ENCODE data around the gene DSG4. TPM values are rescaled to one million over a fixed set of nuclear protein-coding genes. Genes with fewer than 3 reads are reported as not detected.

The DSG4 gene
- total RNA-seq, 1 donor: not detected

- H4K20me1 ChIP-seq (ENCODE audit: insufficient read depth, low read length): no peaks in the 10 kb centered on the region
- peak; percentile 69 for TF ChIP-seq CTCF (IDR thresholded peaks at IDR 0.05; ENCODE audit: extremely low read depth, low read depth, low read length)
- H2AFZ ChIP-seq (ENCODE audit: low read length): no peak overlapping the region
- DNase-seq (ENCODE audit: insufficient read length, low spot score, missing footprints): peak; percentile 25
- no peaks in the 10 kb centered on the region for H3K36me3 ChIP-seq (ENCODE audit: insufficient read depth, low read length)
- no peak overlapping the region for H3K27ac ChIP-seq (ENCODE audit: low read depth, low read length)
- H3K79me2 ChIP-seq (ENCODE audit: insufficient read depth, low read length): no peaks in the 10 kb centered on the region
- no peaks in the 10 kb centered on the region for H3K4me1 ChIP-seq (ENCODE audit: insufficient read depth, low read length)
- H3K9me3 ChIP-seq (ENCODE audit: low read depth, low read length): no peaks in the 10 kb centered on the region
- no peaks in the 10 kb centered on the region for H3K27me3 ChIP-seq (ENCODE audit: insufficient read depth, low read length)
- H3K4me3 ChIP-seq (ENCODE audit: insufficient read depth, low read length): no peak overlapping the region
- no peak overlapping the region for H3K4me2 ChIP-seq (ENCODE audit: insufficient read depth, low read length)
These were observed 47.9 kb downstream of the DSG4 start for GRCh38 chr18:31424383-31424988.

GRCh38 chr18:31426021-31426420 lies 49.4 kb downstream of the DSG4 start:
- Histone ChIP-seq H3K27me3 (ENCODE audit: insufficient read depth, low read length) (no peaks in the 10 kb centered on the region), H3K79me2 (ENCODE audit: insufficient read depth, low read length) (no peaks in the 10 kb centered on the region), H3K36me3 (ENCODE audit: insufficient read depth, low read length) (no peaks in the 10 kb centered on the region), H3K4me3 (ENCODE audit: insufficient read depth, low read length) (no peak overlapping the region), H3K27ac (ENCODE audit: low read depth, low read length) (no peak overlapping the region), H3K4me2 (ENCODE audit: insufficient read depth, low read length) (no peak overlapping the region), H3K9me3 (ENCODE audit: low read depth, low read length) (no peaks in the 10 kb centered on the region), H2AFZ (ENCODE audit: low read length) (no peak overlapping the region), H4K20me1 (ENCODE audit: insufficient read depth, low read length) (no peaks in the 10 kb centered on the region), H3K4me1 (ENCODE audit: insufficient read depth, low read length) (no peaks in the 10 kb centered on the region)
- TF ChIP-seq CTCF (IDR thresholded peaks at IDR 0.05; ENCODE audit: extremely low read depth, low read depth, low read length): no peak
- DNase-seq (ENCODE audit: insufficient read length, low spot score, missing footprints): no peak

GRCh38 chr18:31426871-31427406 lies 50.4 kb downstream of the DSG4 start:
- H3K79me2 ChIP-seq (ENCODE audit: insufficient read depth, low read length): no peaks in the 10 kb centered on the region
- H3K4me1 ChIP-seq (ENCODE audit: insufficient read depth, low read length): no peaks in the 10 kb centered on the region
- H3K4me3 ChIP-seq (ENCODE audit: insufficient read depth, low read length): no peak overlapping the region
- H3K4me2 ChIP-seq (ENCODE audit: insufficient read depth, low read length): no peak overlapping the region
- DNase-seq (ENCODE audit: insufficient read length, low spot score, missing footprints): no peak
- no peaks in the 10 kb centered on the region for H3K27me3 ChIP-seq (ENCODE audit: insufficient read depth, low read length)
- no peaks in the 10 kb centered on the region for H3K9me3 ChIP-seq (ENCODE audit: low read depth, low read length)
- no peaks in the 10 kb centered on the region for H3K36me3 ChIP-seq (ENCODE audit: insufficient read depth, low read length)
- H4K20me1 ChIP-seq (ENCODE audit: insufficient read depth, low read length): no peaks in the 10 kb centered on the region
- H2AFZ ChIP-seq (ENCODE audit: low read length): no peak overlapping the region
- TF ChIP-seq CTCF (IDR thresholded peaks at IDR 0.05; ENCODE audit: extremely low read depth, low read depth, low read length): no peak
- no peak overlapping the region for H3K27ac ChIP-seq (ENCODE audit: low read depth, low read length)

- Histone ChIP-seq H2AFZ (ENCODE audit: low read length) (no peak overlapping the region), H3K79me2 (ENCODE audit: insufficient read depth, low read length) (no peaks in the 10 kb centered on the region), H3K4me3 (ENCODE audit: insufficient read depth, low read length) (no peak overlapping the region), H4K20me1 (ENCODE audit: insufficient read depth, low read length) (no peaks in the 10 kb centered on the region), H3K27ac (ENCODE audit: low read depth, low read length) (no peak overlapping the region), H3K4me2 (ENCODE audit: insufficient read depth, low read length) (no peak overlapping the region), H3K36me3 (ENCODE audit: insufficient read depth, low read length) (no peaks in the 10 kb centered on the region), H3K27me3 (ENCODE audit: insufficient read depth, low read length) (no peaks in the 10 kb centered on the region), H3K4me1 (ENCODE audit: insufficient read depth, low read length) (no peaks in the 10 kb centered on the region), H3K9me3 (ENCODE audit: low read depth, low read length) (no peaks in the 10 kb centered on the region)
- no peak for DNase-seq (ENCODE audit: insufficient read length, low spot score, missing footprints)
- TF ChIP-seq CTCF (IDR thresholded peaks at IDR 0.05; ENCODE audit: extremely low read depth, low read depth, low read length): no peak
These were observed 51.6 kb downstream of the DSG4 start for GRCh38 chr18:31428211-31428610.

All from osteoblast (primary cell).